GM18858 (cell line): ENCODE data around the gene SEMA5A.

Experiments
- ATAC-seq: cut with Tn5 transposase; IDR thresholded peaks from one replicate; pipeline ENCODE4 v1.9.1; 2021; ENCODE audit not compliant: unreplicated experiment

Gene SEMA5A, protein sequence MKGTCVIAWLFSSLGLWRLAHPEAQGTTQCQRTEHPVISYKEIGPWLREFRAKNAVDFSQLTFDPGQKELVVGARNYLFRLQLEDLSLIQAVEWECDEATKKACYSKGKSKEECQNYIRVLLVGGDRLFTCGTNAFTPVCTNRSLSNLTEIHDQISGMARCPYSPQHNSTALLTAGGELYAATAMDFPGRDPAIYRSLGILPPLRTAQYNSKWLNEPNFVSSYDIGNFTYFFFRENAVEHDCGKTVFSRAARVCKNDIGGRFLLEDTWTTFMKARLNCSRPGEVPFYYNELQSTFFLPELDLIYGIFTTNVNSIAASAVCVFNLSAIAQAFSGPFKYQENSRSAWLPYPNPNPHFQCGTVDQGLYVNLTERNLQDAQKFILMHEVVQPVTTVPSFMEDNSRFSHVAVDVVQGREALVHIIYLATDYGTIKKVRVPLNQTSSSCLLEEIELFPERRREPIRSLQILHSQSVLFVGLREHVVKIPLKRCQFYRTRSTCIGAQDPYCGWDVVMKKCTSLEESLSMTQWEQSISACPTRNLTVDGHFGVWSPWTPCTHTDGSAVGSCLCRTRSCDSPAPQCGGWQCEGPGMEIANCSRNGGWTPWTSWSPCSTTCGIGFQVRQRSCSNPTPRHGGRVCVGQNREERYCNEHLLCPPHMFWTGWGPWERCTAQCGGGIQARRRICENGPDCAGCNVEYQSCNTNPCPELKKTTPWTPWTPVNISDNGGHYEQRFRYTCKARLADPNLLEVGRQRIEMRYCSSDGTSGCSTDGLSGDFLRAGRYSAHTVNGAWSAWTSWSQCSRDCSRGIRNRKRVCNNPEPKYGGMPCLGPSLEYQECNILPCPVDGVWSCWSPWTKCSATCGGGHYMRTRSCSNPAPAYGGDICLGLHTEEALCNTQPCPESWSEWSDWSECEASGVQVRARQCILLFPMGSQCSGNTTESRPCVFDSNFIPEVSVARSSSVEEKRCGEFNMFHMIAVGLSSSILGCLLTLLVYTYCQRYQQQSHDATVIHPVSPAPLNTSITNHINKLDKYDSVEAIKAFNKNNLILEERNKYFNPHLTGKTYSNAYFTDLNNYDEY

DNA sequence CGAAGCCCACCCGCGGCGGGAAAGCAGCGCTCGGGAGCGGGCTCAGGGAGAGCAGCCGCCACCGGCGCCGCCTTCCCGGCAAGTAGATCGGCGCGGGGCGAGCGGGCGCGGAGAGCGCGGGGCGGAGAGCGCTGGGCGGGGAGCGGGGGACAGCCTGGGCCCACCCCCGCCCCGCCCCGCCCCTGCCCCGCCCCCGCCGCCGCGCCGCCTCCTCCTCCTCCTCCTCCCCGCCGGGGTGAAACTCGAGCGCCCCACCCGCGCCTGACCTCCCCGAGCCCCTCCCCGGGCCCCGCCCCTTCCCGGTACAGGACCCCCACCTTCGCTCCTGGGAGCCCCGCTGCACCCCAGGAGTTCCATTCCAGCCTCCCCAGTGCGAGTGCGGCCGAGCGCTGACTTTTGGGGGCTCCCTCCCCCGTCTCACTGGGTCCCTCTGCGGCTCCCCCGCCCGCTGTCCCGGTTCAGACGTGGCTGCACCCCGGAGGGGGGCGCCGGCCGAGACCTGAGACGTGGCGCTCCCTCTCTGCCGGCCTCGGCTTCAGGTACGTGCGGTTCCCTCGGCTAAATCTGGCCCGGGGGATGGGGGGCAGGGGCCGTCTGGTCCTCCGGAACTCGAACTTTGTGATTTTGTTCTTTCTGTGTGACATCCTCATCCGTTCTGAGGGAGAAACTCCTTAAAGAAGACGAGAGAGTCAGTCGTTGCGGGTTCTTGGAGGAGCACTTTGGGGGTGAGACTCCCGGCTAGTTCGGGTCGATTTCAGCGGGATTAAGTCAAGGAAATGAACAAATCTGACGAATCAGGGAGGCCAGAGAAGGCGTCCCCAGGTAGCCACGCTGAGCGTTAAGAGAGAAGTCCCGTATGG, at the start of gene SEMA5A:
Gene SEMA5A (minus strand): TSS at position 84 of the 860 bp plus-strand sequence. CDS start 166,129 bp downstream, outside the sequence.
- ATAC-seq, result no peak

DNA sequence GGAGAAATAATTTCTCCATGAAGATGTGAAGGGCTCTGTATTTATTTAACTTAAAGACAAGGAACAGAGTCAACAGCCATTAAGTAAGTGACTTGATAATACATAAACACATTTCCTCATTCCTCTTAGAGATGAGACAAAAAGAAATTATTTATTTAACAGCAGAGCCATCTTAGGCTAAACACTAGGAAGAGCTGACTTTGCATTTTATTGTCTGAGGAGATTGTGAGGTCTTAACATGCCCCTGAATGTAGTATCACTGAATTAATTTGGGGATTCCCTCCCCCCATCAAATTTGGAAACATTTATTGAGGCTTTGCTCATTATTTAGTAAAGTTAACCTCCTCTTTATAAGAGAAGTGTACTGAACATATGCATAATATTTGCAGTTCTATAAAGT, 49.0 kb upstream of the SEMA5A start:
- ATAC-seq, result no peak

DNA sequence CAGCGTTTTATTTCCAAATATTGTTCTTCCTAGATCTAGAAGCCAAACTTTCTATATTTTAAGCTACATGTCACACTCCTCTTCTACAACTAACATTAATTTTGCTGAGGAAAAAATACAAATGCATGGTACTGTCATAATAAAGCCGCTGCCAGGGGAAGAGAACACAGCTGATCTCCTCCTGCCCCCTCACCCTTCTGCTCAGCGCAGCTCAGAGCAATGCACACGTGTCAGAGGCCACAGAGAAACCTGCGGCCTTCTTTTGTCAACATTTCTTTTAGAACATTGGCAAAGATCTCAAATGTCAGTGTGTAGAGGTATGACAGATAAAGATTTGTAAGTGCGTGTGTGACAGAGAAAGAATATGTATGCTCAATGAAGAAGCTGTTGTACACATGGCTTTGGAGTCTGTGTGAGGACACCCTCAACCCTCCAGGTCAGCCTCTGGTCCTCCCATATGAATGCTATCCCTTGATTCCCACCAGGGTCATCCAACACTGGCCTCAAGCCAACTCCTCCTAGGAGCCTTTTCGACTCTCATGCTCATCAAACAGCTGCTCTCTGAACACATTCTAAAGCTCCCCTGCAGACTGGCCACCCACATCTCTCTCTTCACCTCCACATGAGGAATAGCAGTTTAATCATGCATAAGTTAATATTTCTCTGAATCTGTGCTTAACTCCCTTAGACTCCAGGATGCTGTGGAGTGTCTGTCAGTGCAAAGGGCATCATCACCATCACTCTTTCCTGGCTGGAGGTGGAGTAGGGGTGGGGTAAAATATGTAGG, 43.4 kb upstream of the SEMA5A start:
- ATAC-seq, result no peak

DNA sequence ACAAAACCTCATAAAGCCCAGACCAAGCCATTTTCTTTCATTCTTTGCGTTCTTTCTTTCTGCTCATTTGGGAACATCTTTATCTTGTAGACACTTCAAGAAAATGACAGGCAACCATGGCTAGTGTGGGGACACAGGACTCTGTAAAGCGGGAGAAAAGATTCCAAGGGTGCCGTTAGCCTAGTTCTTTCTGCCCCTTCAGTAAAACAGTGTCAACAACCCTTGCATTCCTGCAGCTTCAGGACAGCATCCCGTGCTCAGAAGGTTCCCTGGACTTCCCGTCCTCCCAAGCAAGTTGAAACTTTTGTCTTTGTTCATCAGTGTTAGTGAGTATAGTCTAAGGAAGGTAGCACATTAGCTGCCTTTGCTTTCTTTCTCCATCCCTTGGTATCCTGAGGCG, 42.4 kb upstream of the SEMA5A start:
- ATAC-seq, result no peak

DNA sequence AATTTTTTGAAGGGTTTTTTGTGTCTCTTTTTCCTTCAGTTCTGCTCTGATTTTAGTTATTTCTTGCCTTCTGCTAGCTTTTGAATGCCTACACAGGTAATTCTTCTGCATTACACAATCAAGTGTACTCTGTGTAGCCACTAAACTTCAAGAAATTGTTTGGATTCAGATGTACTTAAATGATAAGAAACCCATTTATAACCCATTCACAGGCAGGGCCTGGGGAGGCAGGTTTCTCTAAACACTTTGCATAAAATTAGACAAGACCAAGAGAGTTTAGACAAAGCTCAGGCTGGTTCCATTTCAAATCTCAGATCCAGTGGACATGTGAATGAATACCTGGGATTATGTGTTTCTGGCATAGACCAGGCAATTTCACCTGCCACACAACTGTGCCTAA, 41.3 kb upstream of the SEMA5A start:
- no peak for ATAC-seq

DNA sequence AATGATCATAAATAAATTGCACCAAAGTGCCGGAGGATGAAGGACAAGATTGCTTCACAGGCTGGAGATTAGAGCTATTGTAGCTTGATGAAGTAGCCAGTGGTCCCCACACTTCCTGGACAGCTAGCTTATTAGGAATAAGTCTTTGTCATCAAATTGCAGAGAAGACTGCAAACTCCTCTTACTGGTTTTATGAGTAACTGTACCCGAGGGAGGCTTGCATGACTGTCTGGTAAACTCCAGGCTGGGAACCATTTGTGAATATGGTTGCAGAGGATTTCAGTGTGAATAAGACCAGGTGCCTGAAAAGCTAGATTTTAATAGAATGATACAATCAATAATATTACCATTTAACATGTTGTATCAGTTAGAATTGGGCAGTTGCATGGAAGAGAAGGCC, 36.5 kb upstream of the SEMA5A start:
- no peak for ATAC-seq

DNA sequence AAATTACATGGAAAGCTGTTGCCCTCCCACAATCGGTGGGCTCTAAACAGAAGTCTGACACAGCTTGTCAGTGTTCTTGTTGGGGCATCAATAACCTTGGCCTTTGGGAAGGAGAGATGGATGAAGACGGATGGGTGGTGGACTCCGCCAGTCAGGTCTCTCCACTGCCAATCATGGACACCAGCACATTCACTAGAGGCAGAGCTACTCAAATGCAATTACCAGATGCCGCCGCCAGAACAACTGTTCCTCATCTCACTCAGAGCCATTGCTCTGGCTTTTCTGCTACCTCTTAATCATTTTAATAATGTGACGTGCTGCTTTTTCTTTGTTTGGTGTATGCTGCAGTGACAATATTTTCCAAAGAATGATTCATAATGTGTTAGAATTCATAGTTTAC, 27.9 kb upstream of the SEMA5A start:
- no peak for ATAC-seq

DNA sequence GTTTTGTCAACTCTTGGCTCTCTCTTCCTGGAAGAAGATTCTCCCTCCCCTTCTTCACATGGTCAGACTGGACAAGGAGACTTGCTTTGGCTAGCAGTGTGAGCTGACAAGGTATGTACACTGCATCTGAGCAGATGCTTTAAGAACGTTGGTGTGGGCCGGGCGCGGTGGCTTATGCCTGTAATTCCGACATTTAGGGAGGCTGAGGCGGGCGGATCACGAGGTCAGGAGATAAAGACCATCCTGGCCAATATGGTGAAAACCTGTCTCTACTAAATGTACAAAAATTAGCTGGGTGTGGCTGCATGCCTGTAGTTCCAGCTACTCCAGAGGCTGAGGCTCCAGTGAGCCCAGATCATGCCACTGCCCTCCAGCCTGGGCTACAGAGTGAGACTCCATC, 26.4 kb upstream of the SEMA5A start:
- ATAC-seq, result no peak

DNA sequence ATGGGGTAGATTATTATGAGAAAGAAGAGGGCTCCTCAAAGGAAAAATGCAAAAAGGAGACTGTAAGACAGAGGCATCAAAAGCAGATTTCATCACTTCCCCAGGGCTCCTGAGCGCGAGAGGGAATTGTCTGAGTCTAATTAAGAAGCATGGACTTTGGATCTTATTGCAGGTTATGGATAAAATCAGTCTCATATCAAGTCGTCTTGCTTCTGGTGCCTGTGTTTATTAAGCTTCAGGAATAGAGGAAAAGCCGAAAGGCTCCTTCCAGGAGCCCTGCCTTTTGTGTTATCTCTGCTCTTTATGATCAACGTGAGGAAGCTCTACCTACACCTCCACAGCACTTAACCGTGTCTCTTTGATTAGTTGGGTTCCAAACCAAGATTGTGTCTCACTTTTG, 25.0 kb upstream of the SEMA5A start:
- ATAC-seq, result no peak

DNA sequence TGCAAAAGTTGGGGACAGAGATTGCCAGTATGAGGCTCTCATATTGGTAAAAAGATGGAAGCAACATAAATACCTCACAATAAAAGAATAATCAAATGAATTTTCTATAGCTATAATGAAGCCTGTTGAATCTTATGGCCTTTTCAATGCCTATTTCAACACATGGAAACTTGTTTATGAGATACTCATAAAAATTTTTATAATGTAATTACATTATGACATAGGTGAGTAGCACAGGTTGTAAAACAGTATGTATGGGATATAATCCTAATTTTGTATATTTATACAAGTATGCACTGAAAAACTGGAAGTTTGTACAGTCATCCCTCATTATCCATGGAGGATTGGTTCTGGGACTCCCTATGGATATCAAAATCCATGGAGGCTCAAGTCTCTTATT, 21.2 kb upstream of the SEMA5A start:
- no peak for ATAC-seq

DNA sequence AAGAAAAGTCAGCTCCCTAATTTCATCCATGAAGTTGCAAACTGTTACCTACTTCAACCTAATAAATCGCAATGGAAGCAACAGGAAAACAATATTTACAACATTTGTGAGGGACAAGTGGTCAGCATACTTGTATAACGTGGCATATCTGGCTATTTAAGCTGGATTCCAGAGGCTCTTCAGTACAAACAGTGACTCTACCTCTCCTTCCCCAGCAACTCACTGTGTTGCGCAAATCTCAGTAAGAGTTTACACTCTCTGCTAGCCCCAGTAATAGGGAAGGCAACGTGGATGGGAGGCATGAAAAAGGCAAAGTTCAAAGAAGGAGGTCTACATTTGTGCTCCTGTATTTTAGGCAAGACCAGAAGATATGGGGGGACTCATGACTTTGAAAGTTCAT, 18.9 kb upstream of the SEMA5A start:
- no peak for ATAC-seq

DNA sequence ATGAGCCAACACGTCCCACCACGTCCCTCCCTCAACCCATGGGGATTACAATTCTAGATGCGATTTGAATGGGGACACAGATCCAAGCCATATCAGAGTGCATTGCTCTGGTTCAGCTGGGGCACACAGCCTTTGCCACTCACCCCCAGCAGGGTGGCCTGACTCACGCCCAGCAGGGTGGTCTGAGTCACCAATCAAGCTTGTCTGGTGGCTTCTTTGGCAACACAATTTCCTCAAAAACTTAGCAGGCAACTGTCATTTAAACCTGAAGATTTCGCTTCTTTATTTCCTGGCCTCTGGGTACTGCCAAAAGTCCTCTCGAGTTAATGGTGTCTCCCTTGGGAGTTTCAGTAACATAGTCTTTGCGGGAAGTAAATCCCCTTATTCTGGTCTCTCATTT, 16.3 kb upstream of the SEMA5A start:
- ATAC-seq, result no peak

DNA sequence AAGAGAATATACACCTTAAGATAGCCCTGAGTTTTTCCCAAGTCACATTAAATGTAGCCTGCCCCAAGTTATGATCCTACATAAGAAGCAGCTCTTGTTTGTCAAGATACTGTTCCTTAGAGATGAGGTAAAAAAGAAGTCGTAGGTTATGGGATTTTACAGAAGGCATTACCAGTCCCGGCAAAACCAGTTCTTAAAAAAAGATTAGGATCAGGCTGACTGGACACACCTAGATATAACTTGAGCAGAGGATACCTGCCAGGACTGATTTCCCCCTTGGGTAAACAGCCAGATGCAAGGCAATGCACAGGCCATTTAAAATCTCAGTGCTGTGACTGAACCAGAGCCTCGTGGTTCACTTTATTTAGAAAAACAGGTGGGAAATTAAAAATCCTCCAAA, 14.1 kb upstream of the SEMA5A start:
- ATAC-seq, result no peak

DNA sequence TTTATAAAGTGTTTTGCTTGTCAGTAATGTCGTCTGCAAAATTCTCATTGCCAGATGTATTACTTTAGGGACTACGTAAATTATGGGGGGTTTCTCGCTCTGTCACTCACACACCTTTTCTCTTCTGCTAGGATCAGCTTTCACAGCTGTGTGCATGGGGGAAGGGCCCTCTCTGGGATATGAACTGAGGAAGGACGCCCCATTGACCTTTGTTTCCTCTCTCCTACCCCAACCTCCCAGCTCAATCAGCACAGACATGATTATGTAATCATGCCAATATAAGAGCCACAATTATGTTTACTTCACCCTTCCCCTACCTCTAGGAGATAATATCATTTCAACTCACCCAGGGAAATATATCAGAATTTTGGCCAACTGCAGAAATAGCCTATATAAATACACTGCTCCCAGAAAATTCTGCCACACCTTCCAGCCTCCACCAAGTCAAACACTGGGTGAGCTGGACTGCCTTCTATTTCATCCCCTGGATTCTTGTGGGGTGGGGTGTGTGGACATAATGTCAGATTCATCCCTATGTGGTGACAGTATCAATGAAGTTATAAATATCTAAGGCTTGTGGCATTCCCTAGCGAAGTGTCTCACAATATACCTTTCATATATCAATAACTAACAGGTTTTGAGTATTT, 12.6 kb upstream of the SEMA5A start:
- no peak for ATAC-seq

DNA sequence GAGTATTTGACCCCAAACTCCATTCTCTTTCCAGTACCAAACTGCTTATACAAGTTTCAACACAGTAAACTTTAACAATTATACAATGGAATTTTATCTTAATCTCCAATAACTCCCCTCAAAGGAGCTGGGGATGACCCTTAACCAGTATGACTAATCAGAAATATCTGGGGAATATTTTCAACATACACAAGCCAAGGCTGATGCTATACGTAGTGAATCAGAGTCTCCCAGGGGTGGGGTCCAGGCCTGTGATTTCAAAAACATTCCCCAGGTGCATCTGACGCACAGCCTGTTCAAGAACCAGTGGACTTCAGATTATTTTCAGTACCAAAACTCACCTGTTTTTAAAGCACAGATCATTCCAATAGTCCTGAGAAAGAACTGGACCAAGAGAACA, 11.8 kb upstream of the SEMA5A start:
- no peak for ATAC-seq

DNA sequence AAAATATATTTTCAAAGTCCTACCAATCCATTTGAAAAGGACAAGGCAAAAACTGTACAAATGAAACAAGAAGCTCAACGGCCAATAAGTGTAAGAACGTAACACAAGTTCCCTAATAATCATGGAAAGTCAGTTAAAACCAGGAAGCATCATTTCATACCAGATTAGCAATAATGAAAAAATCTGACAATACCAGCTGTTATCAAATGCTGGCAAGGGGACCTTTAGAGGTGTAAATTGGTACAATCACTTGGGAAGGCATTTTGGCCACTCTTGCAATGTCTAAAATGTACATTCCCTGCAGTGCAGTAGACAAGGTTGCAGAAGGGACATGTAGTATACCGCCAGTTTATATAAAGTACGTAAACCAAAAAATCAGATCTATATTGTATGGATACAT, 10.1 kb upstream of the SEMA5A start:
- ATAC-seq, result no peak

DNA sequence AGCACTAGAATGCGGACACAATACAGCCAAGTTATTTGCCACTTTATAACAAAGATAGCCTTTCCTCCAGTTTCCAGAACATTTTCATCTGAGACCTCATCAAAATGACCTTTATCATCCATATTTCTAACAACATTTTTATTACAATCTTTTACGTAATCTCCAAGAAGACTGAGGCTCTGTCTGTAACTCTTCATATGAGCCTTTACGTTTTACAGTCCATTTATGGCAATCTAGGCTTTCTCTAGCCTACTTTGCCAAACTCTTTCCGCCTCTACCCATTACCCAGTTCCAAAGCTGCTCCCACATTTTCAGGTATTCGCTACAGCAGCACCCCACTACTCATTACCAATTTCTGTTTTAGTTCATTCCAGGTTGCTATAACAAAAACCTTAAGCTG, 8.2 kb upstream of the SEMA5A start:
- no peak for ATAC-seq

DNA sequence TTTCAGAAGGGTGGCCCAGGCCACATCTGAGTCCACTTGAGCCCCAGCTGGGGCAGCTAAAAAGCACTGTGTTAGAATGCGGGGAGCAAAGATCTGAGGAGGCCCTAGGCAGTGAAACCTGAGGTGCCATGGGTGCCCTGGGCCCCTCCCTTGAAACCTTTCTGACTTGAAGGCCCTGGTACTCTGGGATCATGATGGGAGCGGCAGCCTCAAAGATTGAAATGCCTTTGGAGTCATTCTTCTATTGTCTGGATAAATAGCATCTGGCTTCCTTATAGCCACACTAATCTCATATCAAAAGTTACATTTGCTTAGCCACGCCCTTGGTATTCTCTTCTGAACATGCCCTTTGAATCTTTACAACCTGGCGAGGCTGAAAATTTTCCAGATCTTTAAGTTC, 7.7 kb upstream of the SEMA5A start:
- no peak for ATAC-seq
